H9 (cell line): ENCODE results near the gene TMEFF2. TPM values are rescaled to one million over a fixed set of nuclear protein-coding genes. Genes with fewer than 3 reads are reported as not detected.
A peak's percentile ranks its signal among the peaks of the same experiment; 100 is the strongest.

ENCODE experiments used
- DNase-seq: peaks from one replicate; pipeline ENCODE4 v3.0.0-alpha.2; 2017
- H2AFZ ChIP-seq: one replicate; pipeline ENCODE4 v1.6.1; 2013; ENCODE audit warnings: mild to moderate bottlenecking, low read length, control low read depth, moderate library complexity
- H2AK5ac ChIP-seq: 2 replicates; pipeline ENCODE4 v1.6.1; 2013; ENCODE audit warnings: low read length, control low read depth, mixed read lengths; ENCODE audit not compliant: insufficient read length
- H2BK120ac ChIP-seq: one replicate; pipeline ENCODE4 v1.6.1; 2013; ENCODE audit warnings: low read depth, mild to moderate bottlenecking, low read length, control low read depth, inconsistent platforms; ENCODE audit not compliant: poor library complexity, severe bottlenecking
- H2BK12ac ChIP-seq: 2 replicates; pipeline ENCODE4 v1.6.1; 2013; ENCODE audit warnings: low read length, control low read depth, mixed read lengths, low read depth; ENCODE audit not compliant: insufficient read length
- H2BK15ac ChIP-seq: 2 replicates; pipeline ENCODE4 v1.6.1; 2013; ENCODE audit warnings: low read depth, low read length, control low read depth
- H2BK20ac ChIP-seq: one replicate; pipeline ENCODE4 v1.6.1; 2013; ENCODE audit warnings: low read depth, mild to moderate bottlenecking, low read length, control low read depth, inconsistent platforms; ENCODE audit not compliant: poor library complexity, severe bottlenecking
- H2BK5ac ChIP-seq: 2 replicates; pipeline ENCODE4 v1.6.1; 2013; ENCODE audit warnings: low read length, control low read depth, mixed read lengths; ENCODE audit not compliant: insufficient read length
- H3K14ac ChIP-seq: 2 replicates; pipeline ENCODE4 v1.6.1; 2013; ENCODE audit warnings: low read length, control low read depth; ENCODE audit not compliant: insufficient read depth
- H3K18ac ChIP-seq: 2 replicates; pipeline ENCODE4 v1.6.1; 2013; ENCODE audit warnings: low read depth, mild to moderate bottlenecking, mixed read lengths, low read length, control low read depth; ENCODE audit not compliant: insufficient read length
- H3K23ac ChIP-seq: 2 replicates; pipeline ENCODE4 v1.6.1; 2013; ENCODE audit warnings: low read length, control low read depth, mixed read lengths, low read depth; ENCODE audit not compliant: insufficient read length
- H3K23me2 ChIP-seq: 2 replicates; pipeline ENCODE4 v1.6.1; 2013; ENCODE audit warnings: low read depth, mild to moderate bottlenecking, mixed read lengths, low read length, control low read depth; ENCODE audit not compliant: insufficient read length, poor library complexity, severe bottlenecking
- H3K27ac ChIP-seq: 2 replicates; pipeline ENCODE4 v1.5.1; 2013; ENCODE audit warnings: low read length, control low read depth, mixed read lengths, low read depth; ENCODE audit not compliant: insufficient read length
- H3K27me3 ChIP-seq: 2 replicates; pipeline ENCODE4 v1.6.1; 2013; ENCODE audit warnings: low read length, control low read depth, inconsistent platforms; ENCODE audit not compliant: insufficient read depth
- H3K4ac ChIP-seq: 2 replicates; pipeline ENCODE4 v1.6.1; 2013; ENCODE audit warnings: low read depth, mild to moderate bottlenecking, control low read depth, inconsistent platforms, low read length, moderate library complexity
- H3K4me1 ChIP-seq: 2 replicates; pipeline ENCODE4 v1.6.1; 2013; ENCODE audit warnings: low read length, control low read depth, inconsistent platforms; ENCODE audit not compliant: insufficient read depth
- H3K4me2 ChIP-seq: 2 replicates; pipeline ENCODE4 v1.6.1; 2013; ENCODE audit warnings: low read length, control low read depth, mixed read lengths; ENCODE audit not compliant: insufficient read length, insufficient read depth
- H3K56ac ChIP-seq: 2 replicates; pipeline ENCODE4 v1.6.1; 2013; ENCODE audit warnings: low read depth, mild to moderate bottlenecking, mixed read lengths, low read length, control low read depth; ENCODE audit not compliant: insufficient read length
- H3K79me1 ChIP-seq: 2 replicates; pipeline ENCODE4 v1.6.1; 2013; ENCODE audit warnings: low read depth, mild to moderate bottlenecking, moderate library complexity, low read length, control low read depth, inconsistent platforms; ENCODE audit not compliant: insufficient read depth, poor library complexity, severe bottlenecking
- H3K79me2 ChIP-seq: 2 replicates; pipeline ENCODE4 v1.6.1; 2013; ENCODE audit warnings: low read length, control low read depth, inconsistent platforms; ENCODE audit not compliant: insufficient read depth
- H3K9ac ChIP-seq: 2 replicates; pipeline ENCODE4 v1.6.1; 2013; ENCODE audit warnings: low read length, control low read depth, mixed read lengths; ENCODE audit not compliant: insufficient read length; ENCODE audit errors: extremely low read depth
- H3K9me3 ChIP-seq: one replicate; pipeline ENCODE4 v1.6.1; 2013; ENCODE audit warnings: low read depth, low read length, inconsistent platforms; ENCODE audit not compliant: control insufficient read depth
- H3T11ph ChIP-seq: one replicate; pipeline ENCODE4 v1.6.1; 2013; ENCODE audit warnings: mild to moderate bottlenecking, low read length, control low read depth, inconsistent platforms
- H4K20me1 ChIP-seq: one replicate; pipeline ENCODE4 v1.6.1; 2013; ENCODE audit not compliant: control insufficient read depth, insufficient read length, insufficient read depth
- H4K5ac ChIP-seq: 2 replicates; pipeline ENCODE4 v1.6.1; 2013; ENCODE audit warnings: low read depth, mild to moderate bottlenecking, mixed read lengths, low read length, control low read depth; ENCODE audit not compliant: insufficient read length
- H4K8ac ChIP-seq: replicated peaks from 2 replicates; pipeline ENCODE4 v1.6.1; 2013; ENCODE audit warnings: low read length, control low read depth, mixed read lengths, low read depth; ENCODE audit not compliant: insufficient read length
- H4K91ac ChIP-seq: 2 replicates; pipeline ENCODE4 v1.6.1; 2013; ENCODE audit warnings: low read depth, mild to moderate bottlenecking, moderate library complexity, mixed read lengths, low read length, control low read depth; ENCODE audit not compliant: insufficient read length
- H3K27ac Mint-ChIP-seq, 3 experiments: 2 replicates in 2 of 3; 3 replicates in 1 of 3; pipeline ENCODE4 v1.8.0; 2020 to 2021; ENCODE audit warnings: mixed read lengths in 3 of 3, mild to moderate bottlenecking in 1 of 3, moderate library complexity in 1 of 3
- H3K27me3 Mint-ChIP-seq: 2 replicates; pipeline ENCODE4 v1.8.0; 2021; ENCODE audit warnings: low read depth, mild to moderate bottlenecking, moderate library complexity, mixed read lengths
- H3K36me3 Mint-ChIP-seq, 3 experiments: 2 replicates in 2 of 3; 3 replicates in 1 of 3; pipeline ENCODE4 v1.8.0; 2020 to 2021; ENCODE audit warnings: low read depth in 3 of 3, mixed read lengths in 3 of 3; ENCODE audit not compliant: insufficient read depth in 1 of 3
- H3K4me1 Mint-ChIP-seq, 2 experiments: 2 replicates each; pipeline ENCODE4 v1.8.0; 2020; ENCODE audit warnings: mixed read lengths in 2 of 2
- H3K4me3 Mint-ChIP-seq, 2 experiments: 2 replicates in 1 of 2; 3 replicates in 1 of 2; pipeline ENCODE4 v1.8.0; 2020 to 2021; ENCODE audit warnings: mild to moderate bottlenecking in 2 of 2, mixed read lengths in 2 of 2, moderate library complexity in 1 of 2
- H3K9me3 Mint-ChIP-seq, 2 experiments: 2 replicates in 1 of 2; 3 replicates in 1 of 2; pipeline ENCODE4 v1.8.0; 2020; ENCODE audit warnings: mild to moderate bottlenecking in 2 of 2, mixed read lengths in 2 of 2, moderate library complexity in 1 of 2
- WGBS: extraction: QIAGEN DNeasy Blood & Tissue Kit; methylation state at CpG from one replicate; pipeline ENCODE4 v1.1.7; 2013; ENCODE audit warnings: missing lambda C conversion rate, low lambda C conversion rate, mixed read lengths; ENCODE audit not compliant: insufficient read length; ENCODE audit errors: extremely low coverage; 5-methylcytosine and 5-hydroxymethylcytosine counted together
- total RNA-seq: library from RNA; stranded (reverse); gene quantifications from 2 replicates; pipeline ENCODE4 v1.2.1, GENCODE V29; 2021
- TF ChIP-seq, protein P1 (sequence below): fragments of 200-600 bp; sonication (generic); conservative IDR thresholded peaks from 3 replicates; pipeline ENCODE4 v1.8.0; 2021; ENCODE audit warnings: antibody characterized with exemption, mild to moderate bottlenecking

The TMEFF2 gene
- total RNA-seq, 1 experiment from 2014 or later = 0.39 TPM

DNA sequence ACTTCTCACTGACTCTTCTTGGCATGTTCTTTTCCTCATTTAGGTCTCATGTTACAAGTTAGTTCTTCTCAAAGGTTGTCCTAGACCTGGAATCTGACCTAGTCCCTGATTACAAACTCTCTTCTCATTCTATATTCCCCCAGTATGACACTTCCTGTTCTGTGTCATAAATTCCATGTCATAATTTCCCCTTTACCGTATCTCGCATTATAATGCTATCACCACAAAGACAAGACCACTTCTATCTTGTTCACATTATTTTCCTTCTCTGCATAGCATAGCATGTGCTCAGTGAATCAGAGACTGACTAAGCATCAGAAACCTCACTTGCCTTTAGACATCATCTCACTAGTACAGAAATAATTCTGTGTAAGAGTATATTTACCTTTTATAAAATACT lies 284.2 kb downstream of the TMEFF2 start:
- Histone ChIP-seq H3K23me2 (no peaks in the 10 kb centered on the region), H3K18ac (no peak overlapping the region), H3K27me3 (no peaks in the 10 kb centered on the region), H3K9ac (no peak overlapping the region), H2BK20ac (no peak overlapping the region), H3K4ac (no peak overlapping the region), H2BK15ac (no peak overlapping the region), H4K8ac (no peak overlapping the region), H4K91ac (no peak overlapping the region), H3K9me3 (no peaks in the 10 kb centered on the region), H3K4me1 (peaks cover 7% of the 10 kb centered on the region; the same call in 1 of the 2 replicates), H4K5ac (no peak overlapping the region), H3T11ph (no peak overlapping the region), H2BK5ac (no peak overlapping the region), H3K56ac (no peak overlapping the region), H3K79me2 (no peaks in the 10 kb centered on the region), H3K23ac (no peak overlapping the region), H3K79me1 (no peaks in the 10 kb centered on the region), H2AK5ac (no peak overlapping the region), H2AFZ (no peak overlapping the region), H2BK12ac (no peak overlapping the region), H2BK120ac (no peak overlapping the region), H4K20me1 (no peaks in the 10 kb centered on the region), H3K14ac (no peak overlapping the region), H3K4me2 (no peak overlapping the region), H3K27ac (no peak overlapping the region)
- TF ChIP-seq, protein P1, sequence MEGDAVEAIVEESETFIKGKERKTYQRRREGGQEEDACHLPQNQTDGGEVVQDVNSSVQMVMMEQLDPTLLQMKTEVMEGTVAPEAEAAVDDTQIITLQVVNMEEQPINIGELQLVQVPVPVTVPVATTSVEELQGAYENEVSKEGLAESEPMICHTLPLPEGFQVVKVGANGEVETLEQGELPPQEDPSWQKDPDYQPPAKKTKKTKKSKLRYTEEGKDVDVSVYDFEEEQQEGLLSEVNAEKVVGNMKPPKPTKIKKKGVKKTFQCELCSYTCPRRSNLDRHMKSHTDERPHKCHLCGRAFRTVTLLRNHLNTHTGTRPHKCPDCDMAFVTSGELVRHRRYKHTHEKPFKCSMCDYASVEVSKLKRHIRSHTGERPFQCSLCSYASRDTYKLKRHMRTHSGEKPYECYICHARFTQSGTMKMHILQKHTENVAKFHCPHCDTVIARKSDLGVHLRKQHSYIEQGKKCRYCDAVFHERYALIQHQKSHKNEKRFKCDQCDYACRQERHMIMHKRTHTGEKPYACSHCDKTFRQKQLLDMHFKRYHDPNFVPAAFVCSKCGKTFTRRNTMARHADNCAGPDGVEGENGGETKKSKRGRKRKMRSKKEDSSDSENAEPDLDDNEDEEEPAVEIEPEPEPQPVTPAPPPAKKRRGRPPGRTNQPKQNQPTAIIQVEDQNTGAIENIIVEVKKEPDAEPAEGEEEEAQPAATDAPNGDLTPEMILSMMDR = no peak
- H3K4me3 Mint-ChIP-seq = no peak overlapping the region
- DNase-seq = no peak
- H3K4me1 Mint-ChIP-seq = peaks cover 20 to 21% of the 10 kb centered on the region in 2 experiments
- no peaks in the 10 kb centered on the region for H3K36me3 Mint-ChIP-seq
- H3K27ac Mint-ChIP-seq = peak overlapping the region in 1 of 3 experiments; percentile 1; a peak in 1 of 7 replicates
- H3K27me3 Mint-ChIP-seq = no peaks in the 10 kb centered on the region
- no CpG with 5 or more reads among the region's 2 CpGs for WGBS
- H3K9me3 Mint-ChIP-seq = no peaks in the 10 kb centered on the region
